ENCODE data around the gene COG5.

COG5 gene

GRCh38 chr7:107173691-107174406 lies 389.9 kb downstream of the COG5 start:
- Histone ChIP-seq H3K27me3 (ENCODE audit: insufficient read depth, low read length, poor library complexity) (no peaks in the 10 kb centered on the region), H3K79me1 (ENCODE audit: low read length) (peaks cover 4% of the 10 kb centered on the region), H3K23ac (ENCODE audit: low read length) (no peak overlapping the region), H3K36me3 (ENCODE audit: control insufficient read depth, insufficient read depth, low read length) (no peaks in the 10 kb centered on the region), H2BK15ac (replicated peaks; ENCODE audit: low read depth) (no peak overlapping the region), H3K4ac (ENCODE audit: low read depth, low read length) (no peak overlapping the region), H2BK5ac (ENCODE audit: low read length) (no peak overlapping the region), H3K79me2 (ENCODE audit: control insufficient read depth, insufficient read depth, low read length) (peaks cover 8% of the 10 kb centered on the region), H3K4me1 (ENCODE audit: control insufficient read depth, low read depth, low read length) (no peaks in the 10 kb centered on the region), H3K4me2 (ENCODE audit: low read length) (no peak overlapping the region), H3K56ac (ENCODE audit: low read length) (no peak overlapping the region), H3K9ac (ENCODE audit: low read length) (no peak overlapping the region), H3K27ac (ENCODE audit: low read depth, low read length) (no peak overlapping the region), H2AK5ac (ENCODE audit: low read length) (no peak overlapping the region), H2BK120ac (ENCODE audit: low read depth, low read length) (no peak overlapping the region), H3K4me3 (ENCODE audit: low read length) (no peak overlapping the region), H4K5ac (ENCODE audit: low read length) (no peak overlapping the region), H3K18ac (ENCODE audit: low read length) (no peak overlapping the region), H4K8ac (ENCODE audit: low read depth, low read length) (no peak overlapping the region)
- no CpG with 5 or more reads among the region's 4 CpGs for WGBS (ENCODE audit: extremely low coverage, insufficient coverage, low lambda C conversion rate)
- no peak for DNase-seq

- Histone ChIP-seq H3K56ac (ENCODE audit: low read length) (no peak overlapping the region), H3K36me3 (ENCODE audit: control insufficient read depth, insufficient read depth, low read length) (no peaks in the 10 kb centered on the region)
Observed at GRCh38 chr7:107173191-107173590, 390.5 kb downstream of the COG5 start.

DNA sequence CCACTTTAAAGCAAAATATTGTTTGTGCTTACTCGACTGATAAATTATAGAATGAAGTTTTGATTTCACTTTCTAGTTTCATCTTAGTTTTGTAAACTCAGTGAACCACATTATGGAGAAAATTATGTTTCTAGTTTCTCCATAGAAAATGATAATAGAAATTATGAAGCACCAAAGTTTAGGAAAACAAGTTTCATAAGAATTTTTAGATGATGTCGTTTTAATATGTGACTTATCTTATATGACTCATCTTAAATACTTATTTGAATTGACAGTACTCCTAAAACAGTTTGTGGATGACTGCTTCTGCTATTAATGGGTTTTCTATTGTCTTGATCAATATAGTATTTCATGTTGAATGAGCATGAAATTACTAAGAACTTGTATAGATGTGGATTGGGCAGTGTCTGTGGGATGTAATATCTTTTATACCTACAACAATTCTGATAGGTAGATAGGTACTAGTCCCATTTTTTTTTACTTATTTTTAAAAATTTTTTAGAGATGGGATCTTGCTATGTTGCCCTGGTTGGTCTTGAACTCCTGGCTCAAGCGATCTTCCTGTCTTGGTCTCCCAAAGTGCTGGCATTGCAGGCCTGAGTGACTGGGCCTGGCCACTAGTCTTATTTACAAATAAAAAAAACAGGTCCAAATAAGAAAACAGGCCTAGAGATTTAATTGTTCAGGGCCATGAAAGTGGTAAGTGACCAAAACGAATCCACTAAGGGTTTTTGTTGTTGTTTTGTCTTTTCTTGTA lies 391.3 kb downstream of the COG5 start:
- no peak overlapping the region for H3K4me3 ChIP-seq (ENCODE audit: low read length)
- H3K4me2 ChIP-seq (ENCODE audit: low read length) = no peak overlapping the region
- WGBS (ENCODE audit: extremely low coverage, insufficient coverage, low lambda C conversion rate) = no CpG with 5 or more reads among the region's 4 CpGs
- no peaks in the 10 kb centered on the region for H3K4me1 ChIP-seq (ENCODE audit: control insufficient read depth, low read depth, low read length)
- no peak overlapping the region for H3K18ac ChIP-seq (ENCODE audit: low read length)
- H3K56ac ChIP-seq (ENCODE audit: low read length) = no peak overlapping the region
- no peak overlapping the region for H3K27ac ChIP-seq (ENCODE audit: low read depth, low read length)
- H2BK120ac ChIP-seq (ENCODE audit: low read depth, low read length) = no peak overlapping the region
- H3K79me1 ChIP-seq (ENCODE audit: low read length) = peaks cover 4% of the 10 kb centered on the region
- no peak overlapping the region for H4K8ac ChIP-seq (ENCODE audit: low read depth, low read length)
- no peak overlapping the region for H2BK5ac ChIP-seq (ENCODE audit: low read length)
- H3K9ac ChIP-seq (ENCODE audit: low read length) = no peak overlapping the region
- peaks cover 8% of the 10 kb centered on the region for H3K79me2 ChIP-seq (ENCODE audit: control insufficient read depth, insufficient read depth, low read length)
- H4K5ac ChIP-seq (ENCODE audit: low read length) = no peak overlapping the region
- no peak overlapping the region for H3K4ac ChIP-seq (ENCODE audit: low read depth, low read length)
- H2AK5ac ChIP-seq (ENCODE audit: low read length) = no peak overlapping the region
- H3K23ac ChIP-seq (ENCODE audit: low read length) = no peak overlapping the region
- H2BK15ac ChIP-seq (replicated peaks; ENCODE audit: low read depth) = no peak overlapping the region
- H3K36me3 ChIP-seq (ENCODE audit: control insufficient read depth, insufficient read depth, low read length) = no peaks in the 10 kb centered on the region
- no peak for DNase-seq
- H3K27me3 ChIP-seq (ENCODE audit: insufficient read depth, low read length, poor library complexity) = no peaks in the 10 kb centered on the region

More at GRCh38 chr7:107173191-107173590, 390.5 kb downstream of the COG5 start:
- H3K4me1 ChIP-seq (ENCODE audit: control insufficient read depth, low read depth, low read length) = no peaks in the 10 kb centered on the region
- H2BK5ac ChIP-seq (ENCODE audit: low read length) = no peak overlapping the region
- no peak overlapping the region for H3K4ac ChIP-seq (ENCODE audit: low read depth, low read length)
- peaks cover 4% of the 10 kb centered on the region for H3K79me1 ChIP-seq (ENCODE audit: low read length)
- H3K79me2 ChIP-seq (ENCODE audit: control insufficient read depth, insufficient read depth, low read length) = peaks cover 8% of the 10 kb centered on the region
- no peak overlapping the region for H3K23ac ChIP-seq (ENCODE audit: low read length)
- H2BK120ac ChIP-seq (ENCODE audit: low read depth, low read length) = no peak overlapping the region
- WGBS (ENCODE audit: extremely low coverage, insufficient coverage, low lambda C conversion rate) = no CpG with 5 or more reads among the region's 2 CpGs
- no peak overlapping the region for H3K9ac ChIP-seq (ENCODE audit: low read length)
- H4K8ac ChIP-seq (ENCODE audit: low read depth, low read length) = no peak overlapping the region
- H3K27ac ChIP-seq (ENCODE audit: low read depth, low read length) = no peak overlapping the region
- H2AK5ac ChIP-seq (ENCODE audit: low read length) = no peak overlapping the region
- H4K5ac ChIP-seq (ENCODE audit: low read length) = no peak overlapping the region
- no peak overlapping the region for H3K18ac ChIP-seq (ENCODE audit: low read length)
- H3K4me2 ChIP-seq (ENCODE audit: low read length) = no peak overlapping the region
- DNase-seq = peak; percentile 32
- H3K4me3 ChIP-seq (ENCODE audit: low read length) = no peak overlapping the region
- H2BK15ac ChIP-seq (replicated peaks; ENCODE audit: low read depth) = no peak overlapping the region
- H3K27me3 ChIP-seq (ENCODE audit: insufficient read depth, low read length, poor library complexity) = no peaks in the 10 kb centered on the region

DNA sequence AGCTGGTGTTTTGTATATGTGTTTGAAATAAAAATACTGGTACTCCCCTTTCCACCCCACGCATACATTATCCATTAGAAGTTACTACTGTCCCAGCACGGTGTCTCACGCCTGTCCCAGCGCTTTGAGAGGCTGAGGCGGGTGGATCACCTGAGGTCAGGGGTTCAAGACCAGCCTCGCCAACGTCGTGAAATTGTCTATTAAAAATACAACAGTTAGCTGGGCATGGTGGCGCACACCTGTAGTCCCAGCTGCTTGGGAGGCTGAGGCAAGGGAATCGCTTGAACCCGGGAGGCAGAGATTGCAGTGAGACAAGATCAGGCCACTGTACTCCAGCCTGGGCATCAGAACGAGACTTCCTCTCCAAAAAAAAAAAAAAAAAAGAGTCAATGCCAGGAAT lies 392.2 kb downstream of the COG5 start:
- peaks cover 2% of the 10 kb centered on the region for H3K79me1 ChIP-seq (ENCODE audit: low read length)
- H4K5ac ChIP-seq (ENCODE audit: low read length) = no peak overlapping the region
- H3K27ac ChIP-seq (ENCODE audit: low read depth, low read length) = no peak overlapping the region
- no peak overlapping the region for H3K4ac ChIP-seq (ENCODE audit: low read depth, low read length)
- peak overlapping the region; percentile 56 for H4K8ac ChIP-seq (ENCODE audit: low read depth, low read length)
- no peak overlapping the region for H2BK120ac ChIP-seq (ENCODE audit: low read depth, low read length)
- no peaks in the 10 kb centered on the region for H3K27me3 ChIP-seq (ENCODE audit: insufficient read depth, low read length, poor library complexity)
- no peak overlapping the region for H3K4me2 ChIP-seq (ENCODE audit: low read length)
- peaks cover 8% of the 10 kb centered on the region for H3K79me2 ChIP-seq (ENCODE audit: control insufficient read depth, insufficient read depth, low read length)
- no peak overlapping the region for H2BK15ac ChIP-seq (replicated peaks; ENCODE audit: low read depth)
- H2AK5ac ChIP-seq (ENCODE audit: low read length) = no peak overlapping the region
- no peak for DNase-seq
- no peak overlapping the region for H3K9ac ChIP-seq (ENCODE audit: low read length)
- H3K23ac ChIP-seq (ENCODE audit: low read length) = no peak overlapping the region
- WGBS (ENCODE audit: extremely low coverage, insufficient coverage, low lambda C conversion rate) = no CpG with 5 or more reads among the region's 12 CpGs
- H3K18ac ChIP-seq (ENCODE audit: low read length) = no peak overlapping the region
- H3K4me3 ChIP-seq (ENCODE audit: low read length) = no peak overlapping the region
- H3K56ac ChIP-seq (ENCODE audit: low read length) = no peak overlapping the region
- no peaks in the 10 kb centered on the region for H3K4me1 ChIP-seq (ENCODE audit: control insufficient read depth, low read depth, low read length)
- H3K36me3 ChIP-seq (ENCODE audit: control insufficient read depth, insufficient read depth, low read length) = no peaks in the 10 kb centered on the region
- no peak overlapping the region for H2BK5ac ChIP-seq (ENCODE audit: low read length)

DNA sequence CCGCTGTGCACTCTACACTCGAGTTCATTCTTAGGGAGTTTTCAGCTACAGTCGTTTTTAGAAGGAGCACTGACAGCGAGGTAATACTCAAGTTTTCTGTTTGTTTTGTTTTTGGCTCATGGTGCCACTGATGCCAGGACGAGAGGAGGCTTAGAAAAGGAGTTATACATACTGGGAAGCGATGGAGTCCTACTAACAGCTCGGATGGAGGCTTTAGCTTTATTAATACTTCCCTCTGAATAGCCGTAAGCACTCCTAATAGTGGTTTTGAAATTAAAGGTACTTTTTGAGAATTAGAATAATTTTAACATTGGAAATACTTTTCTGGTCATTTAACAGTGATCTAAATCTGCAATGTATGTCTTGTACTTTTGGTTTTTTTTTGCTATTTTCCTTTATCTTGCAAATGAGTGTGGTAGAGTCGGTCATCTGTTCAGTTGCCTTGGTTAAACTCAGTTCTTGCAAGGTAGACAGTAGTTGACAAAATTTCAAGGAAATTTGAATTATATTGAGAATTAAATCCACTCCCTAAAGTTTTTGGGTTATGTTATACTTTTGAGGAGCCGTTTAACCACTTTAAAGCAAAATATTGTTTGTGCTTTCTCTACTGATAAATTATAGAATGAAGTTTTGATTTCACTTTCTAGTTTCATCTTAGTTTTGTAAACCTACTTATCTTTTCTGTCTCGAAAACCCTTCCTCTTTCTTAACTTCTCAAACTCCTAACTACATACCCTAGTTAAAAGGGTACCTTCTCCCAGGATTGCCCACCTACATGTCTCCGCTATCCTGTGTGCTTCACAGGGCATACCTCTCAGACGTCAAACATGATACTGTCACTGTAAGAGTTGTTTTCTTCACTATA lies 393.4 kb downstream of the COG5 start:
- H3K9ac ChIP-seq (ENCODE audit: low read length) = peak overlapping the region; percentile 75
- DNase-seq = no peak
- no peak overlapping the region for H4K8ac ChIP-seq (ENCODE audit: low read depth, low read length)
- H2BK120ac ChIP-seq (ENCODE audit: low read depth, low read length) = no peak overlapping the region
- H3K4me1 ChIP-seq (ENCODE audit: control insufficient read depth, low read depth, low read length) = no peaks in the 10 kb centered on the region
- 100% methylated on average over 1 of the region's 13 CpGs for WGBS (ENCODE audit: extremely low coverage, insufficient coverage, low lambda C conversion rate)
- peak overlapping the region; percentile 67 for H3K27ac ChIP-seq (ENCODE audit: low read depth, low read length)
- H3K79me1 ChIP-seq (ENCODE audit: low read length) = peaks cover 2% of the 10 kb centered on the region
- H2AK5ac ChIP-seq (ENCODE audit: low read length) = no peak overlapping the region
- H3K4me2 ChIP-seq (ENCODE audit: low read length) = peak overlapping the region; percentile 63
- H3K56ac ChIP-seq (ENCODE audit: low read length) = peak overlapping the region; percentile 34
- H2BK15ac ChIP-seq (replicated peaks; ENCODE audit: low read depth) = no peak overlapping the region
- no peak overlapping the region for H3K18ac ChIP-seq (ENCODE audit: low read length)
- H4K5ac ChIP-seq (ENCODE audit: low read length) = no peak overlapping the region
- no peaks in the 10 kb centered on the region for H3K27me3 ChIP-seq (ENCODE audit: insufficient read depth, low read length, poor library complexity)
- no peak overlapping the region for H3K23ac ChIP-seq (ENCODE audit: low read length)
- H3K4me3 ChIP-seq (ENCODE audit: low read length) = peak overlapping the region; percentile 46
- no peaks in the 10 kb centered on the region for H3K36me3 ChIP-seq (ENCODE audit: control insufficient read depth, insufficient read depth, low read length)
- H3K4ac ChIP-seq (ENCODE audit: low read depth, low read length) = no peak overlapping the region
- peaks cover 8% of the 10 kb centered on the region for H3K79me2 ChIP-seq (ENCODE audit: control insufficient read depth, insufficient read depth, low read length)
- no peak overlapping the region for H2BK5ac ChIP-seq (ENCODE audit: low read length)

Data from mesendoderm (in vitro differentiated cells).